Measurements from ENCODE around the gene LY6G6C. TPM values are rescaled to one million over a fixed set of nuclear protein-coding genes. Genes with fewer than 3 reads are reported as not detected.
"Not testable (repeated sequence)": the region's sequence is repeated elsewhere in the genome, so short reads cannot be mapped to it uniquely, and the experiment has no call there.

LY6G6C gene
- total RNA-seq, 1 experiment from 2014 or later, result not detected

- no peak for DNase-seq (ENCODE audit: low read depth)
These were observed 5.6 kb upstream of the LY6G6C start for GRCh38 chr6:31727034-31727716.

GRCh38 chr6:31725502-31726350, 4.2 kb upstream of the LY6G6C start:
- DNase-seq (ENCODE audit: low read depth), result no peak

- no peak for DNase-seq (ENCODE audit: low read depth)
These were observed 2.6 kb upstream of the LY6G6C start for GRCh38 chr6:31723980-31724691.

GRCh38 chr6:31723245-31723979, 1.9 kb upstream of the LY6G6C start, which contains the start of gene MPIG6B:
TSS of gene MPIG6B (plus strand) at chr6:31723373. CDS start at chr6:31723384, 11 bp downstream.
- DNase-seq (ENCODE audit: low read depth), result no peak

GRCh38 chr6:31722173-31722572, 627 bp upstream of the LY6G6C start:
- DNase-seq (ENCODE audit: low read depth), result no peak

GRCh38 chr6:31720196-31720770, 1.3 kb downstream of the LY6G6C start:
- no peak for DNase-seq (ENCODE audit: low read depth)

- DNase-seq (ENCODE audit: low read depth), result no peak
These were observed 2.5 kb downstream of the LY6G6C start for GRCh38 chr6:31719001-31719400.

- no peak for DNase-seq (ENCODE audit: low read depth)
These were observed 3.3 kb downstream of the LY6G6C start for GRCh38 chr6:31718265-31718664.

GRCh38 chr6:31717499-31718222, 3.9 kb downstream of the LY6G6C start:
- no peak for DNase-seq (ENCODE audit: low read depth)

GRCh38 chr6:31715022-31715958, 6.3 kb downstream of the LY6G6C start, which contains the start of gene LY6G6D:
TSS of gene LY6G6D (plus strand) at chr6:31715348. CDS start at chr6:31715356, 8 bp downstream.
- DNase-seq (ENCODE audit: low read depth), result no peak

- DNase-seq (ENCODE audit: low read depth), result no peak
These were observed 7.4 kb downstream of the LY6G6C start for GRCh38 chr6:31713991-31714684.

GRCh38 chr6:31713465-31713864, 8.1 kb downstream of the LY6G6C start:
- DNase-seq (ENCODE audit: low read depth), result no peak

- no peak for DNase-seq (ENCODE audit: low read depth)
These were observed 9.2 kb downstream of the LY6G6C start for GRCh38 chr6:31712296-31712695.

GRCh38 chr6:31711233-31711632, 10.3 kb downstream of the LY6G6C start:
- DNase-seq (ENCODE audit: low read depth), result no peak

GRCh38 chr6:31710523-31711219, 10.9 kb downstream of the LY6G6C start:
- DNase-seq (ENCODE audit: low read depth), result no peak

GRCh38 chr6:31709157-31709556, 12.4 kb downstream of the LY6G6C start:
- not testable (repeated sequence) for DNase-seq (ENCODE audit: low read depth)

- DNase-seq (ENCODE audit: low read depth), result no peak
These were observed 13.3 kb downstream of the LY6G6C start for GRCh38 chr6:31708224-31708623.

- no peak for DNase-seq (ENCODE audit: low read depth)
These were observed 13.8 kb downstream of the LY6G6C start for GRCh38 chr6:31707701-31708100.

Measured in Daoy (cell line).